RWPE2 (cell line): ENCODE results near the gene ATXN7L1.

Experiments used
- ATAC-seq: fragments of 200-7000 bp; cut with Tn5 transposase; 3 replicates; pipeline ENCODE4 v1.9.1; 2021; ENCODE audit warnings: low read depth
- DNase-seq: peaks from one replicate; pipeline ENCODE4 v3.0.0-alpha.2; 2020; ENCODE audit warnings: low spot score
- H3K27ac ChIP-seq: fragments of 450-650 bp; 2 replicates; pipeline ENCODE4 v1.5.1; 2017; ENCODE audit warnings: mild to moderate bottlenecking; ENCODE audit not compliant: poor library complexity, severe bottlenecking
- H3K27me3 ChIP-seq: fragments of 250-450 bp; sonication (Bioruptor Pico); 2 replicates; pipeline ENCODE4 v1.5.1; 2021; ENCODE audit warnings: mild to moderate bottlenecking, moderate library complexity; ENCODE audit not compliant: insufficient read depth, poor library complexity, severe bottlenecking
- H3K36me3 ChIP-seq: fragments of 250-450 bp; sonication (Bioruptor Pico); 2 replicates; pipeline ENCODE4 v1.5.1; 2020; ENCODE audit warnings: low read depth, mild to moderate bottlenecking, moderate library complexity
- H3K4me1 ChIP-seq: fragments of 250-450 bp; sonication (Bioruptor Pico); 2 replicates; pipeline ENCODE4 v1.5.1; 2021; ENCODE audit warnings: mild to moderate bottlenecking, moderate library complexity; ENCODE audit not compliant: insufficient read depth, poor library complexity, severe bottlenecking
- H3K4me3 ChIP-seq: fragments of 250-450 bp; sonication (Bioruptor Pico); 2 replicates; pipeline ENCODE4 v1.5.1; 2021; ENCODE audit warnings: mild to moderate bottlenecking, moderate library complexity; ENCODE audit not compliant: severe bottlenecking
- H3K9me3 ChIP-seq: fragments of 250-450 bp; sonication (Bioruptor Pico); 2 replicates; pipeline ENCODE4 v1.5.1; 2021; ENCODE audit warnings: mild to moderate bottlenecking, moderate library complexity; ENCODE audit not compliant: severe bottlenecking
- CTCF ChIP-seq: fragments of 450-650 bp; IDR thresholded peaks from one replicate; pipeline ENCODE4 v1.5.1; 2017; ENCODE audit warnings: mild to moderate bottlenecking, moderate library complexity; ENCODE audit not compliant: poor library complexity, severe bottlenecking

ATXN7L1 gene

GRCh38 chr7:105806592-105807447, 69.6 kb downstream of the ATXN7L1 start:
- ATAC-seq, result peak; percentile 89
- DNase-seq, result no peak
- Histone ChIP-seq H3K4me1 (peaks cover 31% of the 10 kb centered on the region), H3K27me3 (no peaks in the 10 kb centered on the region), H3K36me3 (no peaks in the 10 kb centered on the region), H3K4me3 (no peak overlapping the region), H3K9me3 (no peaks in the 10 kb centered on the region), H3K27ac (peak overlapping the region; percentile 27)
- no peak for TF ChIP-seq CTCF

GRCh38 chr7:105805447-105806019, 70.9 kb downstream of the ATXN7L1 start:
- peak overlapping the region; percentile 27 for H3K27ac ChIP-seq
- no peaks in the 10 kb centered on the region for H3K9me3 ChIP-seq
- peaks cover 31% of the 10 kb centered on the region for H3K4me1 ChIP-seq
- TF ChIP-seq CTCF, result no peak
- no peaks in the 10 kb centered on the region for H3K27me3 ChIP-seq
- no peak for DNase-seq
- ATAC-seq, result no peak
- H3K36me3 ChIP-seq, result no peaks in the 10 kb centered on the region
- H3K4me3 ChIP-seq, result no peak overlapping the region

- Histone ChIP-seq H3K4me1 (peaks cover 23% of the 10 kb centered on the region), H3K4me3 (no peak overlapping the region), H3K27me3 (no peaks in the 10 kb centered on the region), H3K36me3 (no peaks in the 10 kb centered on the region), H3K27ac (no peak overlapping the region), H3K9me3 (no peaks in the 10 kb centered on the region)
- DNase-seq, result no peak
- ATAC-seq, result no peak
- TF ChIP-seq CTCF, result no peak
Observed at GRCh38 chr7:105803429-105803736, 73.0 kb downstream of the ATXN7L1 start.

GRCh38 chr7:105802604-105803428, 73.6 kb downstream of the ATXN7L1 start:
- no peak overlapping the region for H3K27ac ChIP-seq
- DNase-seq (no peak), ATAC-seq (no peak)
- H3K27me3 ChIP-seq, result no peaks in the 10 kb centered on the region
- no peak overlapping the region for H3K4me3 ChIP-seq
- H3K36me3 ChIP-seq, result no peaks in the 10 kb centered on the region
- H3K4me1 ChIP-seq, result peaks cover 23% of the 10 kb centered on the region
- TF ChIP-seq CTCF, result no peak
- H3K9me3 ChIP-seq, result no peaks in the 10 kb centered on the region
